RWPE2 (cell line): ENCODE data around the gene TMCC1.

Experiments used
- ATAC-seq: fragments of 200-7000 bp; cut with Tn5 transposase; 3 replicates; pipeline ENCODE4 v1.9.1; 2021; ENCODE audit warnings: low read depth
- DNase-seq: peaks from one replicate; pipeline ENCODE4 v3.0.0-alpha.2; 2020; ENCODE audit warnings: low spot score
- H3K27ac ChIP-seq: fragments of 450-650 bp; 2 replicates; pipeline ENCODE4 v1.5.1; 2017; ENCODE audit warnings: mild to moderate bottlenecking; ENCODE audit not compliant: poor library complexity, severe bottlenecking
- H3K27me3 ChIP-seq: fragments of 250-450 bp; sonication (Bioruptor Pico); 2 replicates; pipeline ENCODE4 v1.5.1; 2021; ENCODE audit warnings: mild to moderate bottlenecking, moderate library complexity; ENCODE audit not compliant: insufficient read depth, poor library complexity, severe bottlenecking
- H3K36me3 ChIP-seq: fragments of 250-450 bp; sonication (Bioruptor Pico); 2 replicates; pipeline ENCODE4 v1.5.1; 2020; ENCODE audit warnings: low read depth, mild to moderate bottlenecking, moderate library complexity
- H3K4me1 ChIP-seq: fragments of 250-450 bp; sonication (Bioruptor Pico); 2 replicates; pipeline ENCODE4 v1.5.1; 2021; ENCODE audit warnings: mild to moderate bottlenecking, moderate library complexity; ENCODE audit not compliant: insufficient read depth, poor library complexity, severe bottlenecking
- H3K4me3 ChIP-seq: fragments of 250-450 bp; sonication (Bioruptor Pico); 2 replicates; pipeline ENCODE4 v1.5.1; 2021; ENCODE audit warnings: mild to moderate bottlenecking, moderate library complexity; ENCODE audit not compliant: severe bottlenecking
- H3K9me3 ChIP-seq: fragments of 250-450 bp; sonication (Bioruptor Pico); 2 replicates; pipeline ENCODE4 v1.5.1; 2021; ENCODE audit warnings: mild to moderate bottlenecking, moderate library complexity; ENCODE audit not compliant: severe bottlenecking
- CTCF ChIP-seq: fragments of 450-650 bp; IDR thresholded peaks from one replicate; pipeline ENCODE4 v1.5.1; 2017; ENCODE audit warnings: mild to moderate bottlenecking, moderate library complexity; ENCODE audit not compliant: poor library complexity, severe bottlenecking

TMCC1 gene

GRCh38 chr3:129616291-129616690 lies 277.2 kb downstream of the TMCC1 start:
- Histone ChIP-seq H3K27ac (no peak overlapping the region), H3K4me3 (no peak overlapping the region), H3K4me1 (no peaks in the 10 kb centered on the region), H3K9me3 (no peaks in the 10 kb centered on the region), H3K27me3 (no peaks in the 10 kb centered on the region), H3K36me3 (no peaks in the 10 kb centered on the region)
- no peak for DNase-seq
- no peak for ATAC-seq
- no peak for TF ChIP-seq CTCF

GRCh38 chr3:129615751-129616281 lies 277.7 kb downstream of the TMCC1 start:
- no peak for TF ChIP-seq CTCF
- no peak overlapping the region for H3K4me3 ChIP-seq
- H3K9me3 ChIP-seq: no peaks in the 10 kb centered on the region
- no peaks in the 10 kb centered on the region for H3K36me3 ChIP-seq
- no peaks in the 10 kb centered on the region for H3K4me1 ChIP-seq
- no peaks in the 10 kb centered on the region for H3K27me3 ChIP-seq
- no peak for DNase-seq
- no peak overlapping the region for H3K27ac ChIP-seq
- ATAC-seq: no peak

GRCh38 chr3:129614927-129615363 lies 278.6 kb downstream of the TMCC1 start:
- ATAC-seq: no peak
- TF ChIP-seq CTCF: no peak

GRCh38 chr3:129614435-129614834 lies 279.1 kb downstream of the TMCC1 start:
- Histone ChIP-seq H3K27me3 (no peaks in the 10 kb centered on the region), H3K27ac (no peak overlapping the region), H3K36me3 (no peaks in the 10 kb centered on the region), H3K4me3 (no peak overlapping the region), H3K4me1 (no peaks in the 10 kb centered on the region), H3K9me3 (no peaks in the 10 kb centered on the region)
- ATAC-seq (no peak), DNase-seq (no peak)
- TF ChIP-seq CTCF: no peak

More at GRCh38 chr3:129614927-129615363, 278.6 kb downstream of the TMCC1 start:
- Histone ChIP-seq H3K36me3 (no peaks in the 10 kb centered on the region), H3K9me3 (no peaks in the 10 kb centered on the region), H3K27ac (no peak overlapping the region), H3K27me3 (no peaks in the 10 kb centered on the region), H3K4me3 (no peak overlapping the region), H3K4me1 (no peaks in the 10 kb centered on the region)
- DNase-seq: no peak

- no peak for DNase-seq
- Histone ChIP-seq H3K4me3 (no peak overlapping the region), H3K36me3 (no peaks in the 10 kb centered on the region), H3K9me3 (no peaks in the 10 kb centered on the region), H3K27ac (no peak overlapping the region), H3K4me1 (no peaks in the 10 kb centered on the region), H3K27me3 (no peaks in the 10 kb centered on the region)
- TF ChIP-seq CTCF: no peak
- ATAC-seq: no peak
These were observed 280.2 kb downstream of the TMCC1 start for GRCh38 chr3:129613367-129613740.
